Measurements from ENCODE around the gene URM1. TPM values are rescaled to one million over a fixed set of nuclear protein-coding genes. Genes with fewer than 3 reads are reported as not detected.
"Not testable (repeated sequence)": the region's sequence is repeated elsewhere in the genome, so short reads cannot be mapped to it uniquely, and the experiment has no call there.

URM1 gene
- total RNA-seq, 2 experiments from 2014 or later: 65.1 to 78.1 TPM

GRCh38 chr9:128408963-128409431 is 37.8 kb downstream of the URM1 start:
- H3K4me3 Mint-ChIP-seq: no peak overlapping the region
- ChIA-PET POLR2A (no interaction called here), CTCF (interaction anchor here (0.6 to 1.4 kb wide), 2 partner anchors 16 to 208 kb away, joined by 3 read pairs; no protein-coding TSS in a partner anchor)
- no peaks in the 10 kb centered on the region for H3K36me3 Mint-ChIP-seq (ENCODE audit: low read depth)
- H3K4me1 Mint-ChIP-seq: no peaks in the 10 kb centered on the region
- DNase-seq: no peak
- H3K27ac Mint-ChIP-seq: no peak overlapping the region
- no peaks in the 10 kb centered on the region for H3K9me3 Mint-ChIP-seq
- H3K27me3 Mint-ChIP-seq: peaks cover 34% of the 10 kb centered on the region

- Mint-ChIP-seq H3K36me3 (ENCODE audit: low read depth) (no peaks in the 10 kb centered on the region), H3K27me3 (peaks cover 36% of the 10 kb centered on the region), H3K9me3 (no peaks in the 10 kb centered on the region), H3K4me3 (no peak overlapping the region), H3K27ac (no peak overlapping the region), H3K4me1 (no peaks in the 10 kb centered on the region)
- CTCF ChIA-PET: interaction anchor here (2.0 kb wide), 1 partner anchor 14 kb away, joined by 6 read pairs; no protein-coding TSS in a partner anchor
- POLR2A ChIA-PET: no interaction called here
- no peak for DNase-seq
Measured at GRCh38 chr9:128409450-128409849, 38.3 kb downstream of the URM1 start.

GRCh38 chr9:128409978-128410377 is 38.8 kb downstream of the URM1 start:
- Mint-ChIP-seq H3K27ac (no peak overlapping the region), H3K4me3 (no peak overlapping the region), H3K4me1 (no peaks in the 10 kb centered on the region), H3K27me3 (peaks cover 40% of the 10 kb centered on the region), H3K36me3 (ENCODE audit: low read depth) (no peaks in the 10 kb centered on the region), H3K9me3 (no peaks in the 10 kb centered on the region)
- CTCF ChIA-PET: interaction anchor here (2.0 kb wide), 1 partner anchor 13 kb away, joined by 6 read pairs; no protein-coding TSS in a partner anchor
- POLR2A ChIA-PET: no interaction called here
- DNase-seq: no peak

- ChIA-PET POLR2A (interaction anchor here (1.0 kb wide), 1 partner anchor 70 kb away, joined by 3 read pairs; no protein-coding TSS in a partner anchor), CTCF (interaction anchor here (0.6 to 2.5 kb wide), 10 partner anchors 9 to 154 kb away, joined by 3 to 12 read pairs (median 4); partner anchors contain the start of gene URM1)
- Mint-ChIP-seq H3K9me3 (no peaks in the 10 kb centered on the region), H3K36me3 (ENCODE audit: low read depth) (no peaks in the 10 kb centered on the region), H3K4me3 (no peak overlapping the region), H3K27me3 (peaks cover 50% of the 10 kb centered on the region), H3K27ac (no peak overlapping the region), H3K4me1 (no peaks in the 10 kb centered on the region)
- no peak for DNase-seq
Measured at GRCh38 chr9:128411364-128412119, 40.4 kb downstream of the URM1 start.

GRCh38 chr9:128412120-128412790 is 41.1 kb downstream of the URM1 start:
- H3K36me3 Mint-ChIP-seq (ENCODE audit: low read depth): no peaks in the 10 kb centered on the region
- no peaks in the 10 kb centered on the region for H3K4me1 Mint-ChIP-seq
- ChIA-PET CTCF (interaction anchor here (0.6 to 2.5 kb wide), 10 partner anchors 8 to 489 kb away, joined by 3 to 12 read pairs (median 3); no protein-coding TSS in a partner anchor), POLR2A (interaction anchor here (1.0 kb wide), 1 partner anchor 71 kb away, joined by 3 read pairs; no protein-coding TSS in a partner anchor)
- H3K27me3 Mint-ChIP-seq: peaks cover 50% of the 10 kb centered on the region
- H3K4me3 Mint-ChIP-seq: no peak overlapping the region
- H3K9me3 Mint-ChIP-seq: no peaks in the 10 kb centered on the region
- H3K27ac Mint-ChIP-seq: no peak overlapping the region
- DNase-seq: peak; percentile 55

GRCh38 chr9:128413728-128414127 is 42.6 kb downstream of the URM1 start:
- DNase-seq; H3K36me3 Mint-ChIP-seq (ENCODE audit: low read depth); POLR2A ChIA-PET; H3K4me3 Mint-ChIP-seq; H3K4me1 Mint-ChIP-seq; H3K9me3 Mint-ChIP-seq; H3K27ac Mint-ChIP-seq: not testable (repeated sequence)
- CTCF ChIA-PET: interaction anchor here (1.2 to 2.5 kb wide), 2 partner anchors 52 to 118 kb away, joined by 3 to 12 read pairs; no protein-coding TSS in a partner anchor
- peaks cover 52% of the 10 kb centered on the region for H3K27me3 Mint-ChIP-seq

GRCh38 chr9:128414461-128414860 is 43.3 kb downstream of the URM1 start:
- Mint-ChIP-seq H3K27me3 (peaks cover 54% of the 10 kb centered on the region), H3K4me1 (peaks cover under 1% of the 10 kb centered on the region), H3K9me3 (no peaks in the 10 kb centered on the region), H3K27ac (no peak overlapping the region), H3K36me3 (ENCODE audit: low read depth) (no peaks in the 10 kb centered on the region), H3K4me3 (no peak overlapping the region)
- ChIA-PET CTCF (interaction anchor here (1.2 kb wide), 1 partner anchor 119 kb away, joined by 3 read pairs; no protein-coding TSS in a partner anchor), POLR2A (no interaction called here)
- DNase-seq: no peak

GRCh38 chr9:128415281-128415680 is 44.1 kb downstream of the URM1 start:
- no peak for DNase-seq
- ChIA-PET CTCF (no interaction called here), POLR2A (no interaction called here)
- Mint-ChIP-seq H3K4me3 (no peak overlapping the region), H3K27me3 (peaks cover 52% of the 10 kb centered on the region), H3K36me3 (ENCODE audit: low read depth) (no peaks in the 10 kb centered on the region), H3K9me3 (no peaks in the 10 kb centered on the region), H3K27ac (no peak overlapping the region), H3K4me1 (peaks cover 6% of the 10 kb centered on the region)

- ChIA-PET POLR2A (no interaction called here), CTCF (interaction anchor here (0.6 to 0.8 kb wide), 3 partner anchors 121 to 398 kb away, joined by 3 to 4 read pairs (median 3); no protein-coding TSS in a partner anchor)
- H3K4me1 Mint-ChIP-seq: peaks cover 6% of the 10 kb centered on the region
- no peaks in the 10 kb centered on the region for H3K36me3 Mint-ChIP-seq (ENCODE audit: low read depth)
- no peaks in the 10 kb centered on the region for H3K9me3 Mint-ChIP-seq
- H3K27me3 Mint-ChIP-seq: peaks cover 51% of the 10 kb centered on the region
- H3K27ac Mint-ChIP-seq: no peak overlapping the region
- DNase-seq: no peak
- H3K4me3 Mint-ChIP-seq: no peak overlapping the region
Measured at GRCh38 chr9:128416014-128416413, 44.8 kb downstream of the URM1 start.

GRCh38 chr9:128416432-128417019 is 45.4 kb downstream of the URM1 start:
- Mint-ChIP-seq H3K4me3 (no peak overlapping the region), H3K9me3 (no peaks in the 10 kb centered on the region), H3K36me3 (ENCODE audit: low read depth) (no peaks in the 10 kb centered on the region), H3K27ac (no peak overlapping the region), H3K27me3 (peaks cover 47% of the 10 kb centered on the region), H3K4me1 (peaks cover 6% of the 10 kb centered on the region)
- CTCF ChIA-PET: interaction anchor here (0.6 to 0.8 kb wide), 3 partner anchors 122 to 397 kb away, joined by 3 to 4 read pairs (median 3); no protein-coding TSS in a partner anchor
- POLR2A ChIA-PET: no interaction called here
- no peak for DNase-seq

- Mint-ChIP-seq H3K4me3 (peak overlapping the region; percentile 65), H3K27ac (no peak overlapping the region), H3K9me3 (no peaks in the 10 kb centered on the region), H3K27me3 (peaks cover 49% of the 10 kb centered on the region), H3K4me1 (peaks cover 6% of the 10 kb centered on the region), H3K36me3 (ENCODE audit: low read depth) (no peaks in the 10 kb centered on the region)
- no peak for DNase-seq
- POLR2A ChIA-PET: interaction anchor here (0.6 to 0.9 kb wide), 2 partner anchors 10 to 57 kb away, joined by 4 to 6 read pairs; no protein-coding TSS in a partner anchor
- CTCF ChIA-PET: interaction anchor here (0.6 to 2.0 kb wide), 21 partner anchors 7 to 269 kb away, joined by 3 to 7 read pairs (median 3); partner anchors contain the start of gene URM1
Measured at GRCh38 chr9:128419061-128419925, 48.1 kb downstream of the URM1 start.
